Measurements from ENCODE around the gene HKDC1. TPM values are rescaled to one million over a fixed set of nuclear protein-coding genes. Genes with fewer than 3 reads are reported as not detected.

The HKDC1 gene
- total RNA-seq, 4 donors from 2014 or later, result 0.18 TPM; not detected in 3

DNA sequence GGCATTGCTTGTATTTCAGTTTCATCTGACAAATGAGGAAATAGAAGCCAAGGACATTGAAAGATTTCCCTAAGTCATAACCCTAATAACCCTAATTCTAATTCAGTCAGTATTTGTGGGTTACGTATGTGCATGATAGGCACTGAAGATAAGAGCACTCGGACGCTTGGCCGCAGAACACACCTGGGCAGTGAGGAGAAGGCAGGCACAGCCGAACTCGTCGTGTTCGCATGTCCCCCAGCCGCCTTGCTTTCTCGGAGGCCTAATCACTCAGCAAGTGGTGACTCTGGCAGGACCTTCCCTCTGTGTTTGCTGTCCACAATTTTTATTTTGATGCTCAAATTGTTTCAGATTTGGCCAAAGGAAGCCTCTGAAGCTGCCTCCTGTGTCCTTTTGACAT is 23.7 kb downstream of the HKDC1 start:
- no peaks in the 10 kb centered on the region for H3K27me3 ChIP-seq
- ATAC-seq (no peak), DNase-seq (no peak)
- TF ChIP-seq, protein P1, sequence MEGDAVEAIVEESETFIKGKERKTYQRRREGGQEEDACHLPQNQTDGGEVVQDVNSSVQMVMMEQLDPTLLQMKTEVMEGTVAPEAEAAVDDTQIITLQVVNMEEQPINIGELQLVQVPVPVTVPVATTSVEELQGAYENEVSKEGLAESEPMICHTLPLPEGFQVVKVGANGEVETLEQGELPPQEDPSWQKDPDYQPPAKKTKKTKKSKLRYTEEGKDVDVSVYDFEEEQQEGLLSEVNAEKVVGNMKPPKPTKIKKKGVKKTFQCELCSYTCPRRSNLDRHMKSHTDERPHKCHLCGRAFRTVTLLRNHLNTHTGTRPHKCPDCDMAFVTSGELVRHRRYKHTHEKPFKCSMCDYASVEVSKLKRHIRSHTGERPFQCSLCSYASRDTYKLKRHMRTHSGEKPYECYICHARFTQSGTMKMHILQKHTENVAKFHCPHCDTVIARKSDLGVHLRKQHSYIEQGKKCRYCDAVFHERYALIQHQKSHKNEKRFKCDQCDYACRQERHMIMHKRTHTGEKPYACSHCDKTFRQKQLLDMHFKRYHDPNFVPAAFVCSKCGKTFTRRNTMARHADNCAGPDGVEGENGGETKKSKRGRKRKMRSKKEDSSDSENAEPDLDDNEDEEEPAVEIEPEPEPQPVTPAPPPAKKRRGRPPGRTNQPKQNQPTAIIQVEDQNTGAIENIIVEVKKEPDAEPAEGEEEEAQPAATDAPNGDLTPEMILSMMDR (IDR thresholded peaks at IDR 0.05 in 4 of 5, conservative IDR thresholded peaks at IDR 0.05 in 1 of 5), result no peak
- TF ChIP-seq POLR2A (IDR thresholded peaks at IDR 0.05), result no peak
- intact Hi-C loops (cut with DNase I; ENCODE audit: low total_unique reads) (no loop called here), in situ Hi-C loops (cut with MboI; ENCODE audit: low sequenced_read_pairs in 4 of 4) (loop anchor here (10.0 to 25.0 kb wide), 3 partner anchors 61 to 393 kb away; partner anchors contain the start of gene FAM241B (in 2 of the 4))
- H3K9me3 ChIP-seq, result no peaks in the 10 kb centered on the region
- H3K27ac ChIP-seq, result no peak overlapping the region
- no peak overlapping the region for H3K4me3 ChIP-seq
- H3K36me3 ChIP-seq, result no peaks in the 10 kb centered on the region
- no peaks in the 10 kb centered on the region for H3K4me1 ChIP-seq

DNA sequence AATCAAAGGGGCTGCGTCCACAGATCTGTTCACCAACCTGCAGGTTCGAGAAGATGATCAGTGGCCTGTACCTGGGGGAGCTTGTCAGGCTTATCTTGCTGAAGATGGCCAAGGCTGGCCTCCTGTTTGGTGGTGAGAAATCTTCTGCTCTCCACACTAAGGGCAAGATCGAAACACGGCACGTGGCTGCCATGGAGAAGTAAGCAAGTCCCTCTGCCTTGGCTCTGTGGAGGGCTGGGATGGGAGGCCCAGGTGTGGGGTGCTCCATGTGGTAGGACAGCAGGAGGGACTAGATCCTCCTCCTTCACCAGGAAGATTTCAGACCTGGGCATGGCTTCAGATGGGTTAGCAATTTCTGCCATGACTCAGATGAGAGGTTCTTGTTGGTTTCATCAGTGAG is 25.9 kb downstream of the HKDC1 start:
- intact Hi-C loops (cut with DNase I; ENCODE audit: low total_unique reads) (no loop called here), in situ Hi-C loops (cut with MboI; ENCODE audit: low sequenced_read_pairs in 4 of 4) (loop anchor here (10.0 to 25.0 kb wide), 3 partner anchors 59 to 391 kb away; partner anchors contain the start of gene FAM241B (in 2 of the 4))
- ATAC-seq (no peak), DNase-seq (no peak)
- no peaks in the 10 kb centered on the region for H3K4me1 ChIP-seq
- no peak overlapping the region for H3K27ac ChIP-seq
- H3K9me3 ChIP-seq, result no peaks in the 10 kb centered on the region
- H3K36me3 ChIP-seq, result no peaks in the 10 kb centered on the region
- no peaks in the 10 kb centered on the region for H3K27me3 ChIP-seq
- TF ChIP-seq, protein P1 (IDR thresholded peaks at IDR 0.05 in 4 of 5, conservative IDR thresholded peaks at IDR 0.05 in 1 of 5), result no peak
- TF ChIP-seq POLR2A (IDR thresholded peaks at IDR 0.05), result no peak
- H3K4me3 ChIP-seq, result no peak overlapping the region

DNA sequence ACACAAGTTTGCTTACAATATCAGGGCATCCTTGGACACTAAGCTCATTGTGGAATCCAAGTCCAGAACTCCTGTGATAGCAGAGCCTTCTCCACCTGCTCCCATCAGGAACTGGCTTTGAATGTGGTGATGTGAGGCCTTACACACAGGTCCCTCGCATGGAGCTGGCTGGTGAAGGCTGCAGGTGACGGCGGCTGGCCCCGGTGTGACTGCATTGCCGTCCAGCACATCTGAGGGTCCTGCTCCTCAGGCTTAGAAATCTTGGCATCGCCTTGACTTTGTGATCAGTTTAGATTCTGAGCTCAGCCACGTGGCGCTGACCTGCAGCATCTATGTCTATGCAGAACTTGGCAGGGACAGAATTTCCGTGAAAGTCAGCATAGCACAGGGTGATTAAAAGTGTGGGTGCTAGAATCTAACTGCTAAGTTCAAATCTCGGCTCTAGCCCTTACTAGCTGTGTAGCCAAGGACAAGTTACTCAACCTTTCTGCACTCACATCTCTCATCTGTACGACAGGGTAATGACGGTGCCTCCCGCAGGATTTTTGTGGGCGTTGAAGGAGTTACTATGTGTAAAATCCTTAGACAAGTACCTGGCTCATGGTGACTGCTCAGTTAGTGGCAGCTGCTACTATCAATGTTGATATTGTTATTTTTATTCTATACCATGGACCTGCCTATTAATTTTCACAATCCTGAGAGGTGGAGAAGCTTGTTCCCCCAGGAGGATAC is 26.6 kb downstream of the HKDC1 start:
- H3K9me3 ChIP-seq, result no peaks in the 10 kb centered on the region
- no peaks in the 10 kb centered on the region for H3K4me1 ChIP-seq
- H3K4me3 ChIP-seq, result no peak overlapping the region
- no peaks in the 10 kb centered on the region for H3K27me3 ChIP-seq
- no peak overlapping the region for H3K27ac ChIP-seq
- TF ChIP-seq, protein P1 (IDR thresholded peaks at IDR 0.05 in 4 of 5, conservative IDR thresholded peaks at IDR 0.05 in 1 of 5), result no peak
- TF ChIP-seq POLR2A (IDR thresholded peaks at IDR 0.05), result no peak
- DNase-seq (no peak), ATAC-seq (no peak)
- no peaks in the 10 kb centered on the region for H3K36me3 ChIP-seq
- in situ Hi-C loops (cut with MboI; ENCODE audit: low sequenced_read_pairs in 4 of 4) (loop anchor here (10.0 to 25.0 kb wide), 3 partner anchors 58 to 391 kb away; partner anchors contain the start of gene FAM241B (in 2 of the 4)), intact Hi-C loops (cut with DNase I; ENCODE audit: low total_unique reads) (no loop called here)

DNA sequence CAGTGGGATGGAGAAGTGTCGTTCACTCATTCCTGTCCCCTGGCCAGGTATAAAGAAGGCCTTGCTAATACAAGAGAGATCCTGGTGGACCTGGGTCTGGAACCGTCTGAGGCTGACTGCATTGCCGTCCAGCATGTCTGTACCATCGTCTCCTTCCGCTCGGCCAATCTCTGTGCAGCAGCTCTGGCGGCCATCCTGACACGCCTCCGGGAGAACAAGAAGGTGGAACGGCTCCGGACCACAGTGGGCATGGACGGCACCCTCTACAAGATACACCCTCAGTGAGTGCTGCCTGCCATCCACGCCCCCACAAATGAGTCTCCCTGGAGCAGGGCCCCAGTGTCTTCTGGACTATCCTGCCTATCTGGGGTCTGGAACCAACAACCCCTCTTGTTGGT is 27.2 kb downstream of the HKDC1 start:
- Histone ChIP-seq H3K9me3 (no peaks in the 10 kb centered on the region), H3K27me3 (no peaks in the 10 kb centered on the region), H3K36me3 (no peaks in the 10 kb centered on the region), H3K4me3 (no peak overlapping the region), H3K27ac (no peak overlapping the region), H3K4me1 (no peaks in the 10 kb centered on the region)
- intact Hi-C loops (cut with DNase I; ENCODE audit: low total_unique reads), result no loop called here
- DNase-seq (no peak), ATAC-seq (no peak)
- in situ Hi-C loops (cut with MboI; ENCODE audit: low sequenced_read_pairs in 4 of 4), result loop anchor here (10.0 to 25.0 kb wide), 3 partner anchors 57 to 390 kb away; partner anchors contain the start of gene FAM241B (in 2 of the 4)
- TF ChIP-seq POLR2A (IDR thresholded peaks at IDR 0.05), result no peak
- TF ChIP-seq, protein P1 (IDR thresholded peaks at IDR 0.05 in 4 of 5, conservative IDR thresholded peaks at IDR 0.05 in 1 of 5), result no peak
